ENCODE measurements around the gene DHX15. TPM values are rescaled to one million over a fixed set of nuclear protein-coding genes. Genes with fewer than 3 reads are reported as not detected.

The DHX15 gene
- total and polyA plus RNA-seq, 2 of the 13 experiments (the other 11 are each of a cell fraction or from before 2014, with no cell fraction given), result 92.9 to 165 TPM

- BruUV-seq (replicated peaks), result no TSS peak
Measured at GRCh38 chr4:24625091-24625490, 40.7 kb upstream of the DHX15 start.

GRCh38 chr4:24624381-24624780 is 40.0 kb upstream of the DHX15 start:
- Histone ChIP-seq H4K20me1 (ENCODE audit: insufficient read depth, low read length) (no peaks in the 10 kb centered on the region), H3K4me1 (ENCODE audit: insufficient read depth, low read length) (no peaks in the 10 kb centered on the region), H3K27ac (ENCODE audit: extremely low read length, insufficient read depth, low read length) (no peak overlapping the region), H3K4me3 (replicated peaks in 1 of 3; ENCODE audit: insufficient read depth in 1 of 3, low read depth in 2 of 3, low read length in 3 of 3) (no peak overlapping the region), H3K4me2 (ENCODE audit: low read depth, low read length) (no peak overlapping the region), H3K36me3 (replicated peaks in 1 of 2; ENCODE audit: control insufficient read depth in 1 of 2, insufficient read depth in 2 of 2, low read length in 2 of 2) (no peaks in the 10 kb centered on the region), H3K9me3 (ENCODE audit: low read length) (0 out of 2 replicates have a peak, but pooled peaks cover 11% of the 10 kb centered on the region), H2AFZ (ENCODE audit: low read length) (no peak overlapping the region), H3K9ac (ENCODE audit: insufficient read depth, low read depth, low read length) (no peak overlapping the region), H3K79me2 (ENCODE audit: insufficient read depth, low read length) (no peaks in the 10 kb centered on the region), H3K27me3 (ENCODE audit: control insufficient read depth in 1 of 2, insufficient read depth in 2 of 2, low read length in 2 of 2) (no peaks in the 10 kb centered on the region)
- ChIA-PET CTCF (ENCODE audit: low intra/inter-chr PET ratio, low total read pairs) (no interaction called here), POLR2A (no interaction called here)
- ATAC-seq (no peak), DNase-seq (ENCODE audit: low spot score) (no peak), FAIRE-seq (no peak)
- in situ Hi-C loops (cut with HindIII; ENCODE audit: extremely low pct_ligation_motif_present, low pct_unique_long_range_greater_than_20kb) (no loop called here), intact Hi-C loops (cut with micrococcal nuclease; ENCODE audit: unreplicated experiment) (no loop called here)
- BruUV-seq (replicated peaks), result no TSS peak
- WGBS (ENCODE audit: low lambda C conversion rate), result 4% methylated on average over 1 of the region's 1 CpG
- TF ChIP-seq RFX5 (IDR thresholded peaks at IDR 0.05; ENCODE audit: low read depth, low read length) (no peak), ZNF3 (CRISPR knock-in tag; IDR thresholded peaks at IDR 0.05) (no peak)

More at GRCh38 chr4:24625091-24625490, 40.7 kb upstream of the DHX15 start:
- no peaks in the 10 kb centered on the region for H3K36me3 ChIP-seq (replicated peaks in 1 of 2; ENCODE audit: control insufficient read depth in 1 of 2, insufficient read depth in 2 of 2, low read length in 2 of 2)
- no peaks in the 10 kb centered on the region for H3K4me1 ChIP-seq (ENCODE audit: insufficient read depth, low read length)
- 0% methylated on average over 2 of the region's 2 CpGs for WGBS (ENCODE audit: low lambda C conversion rate)
- FAIRE-seq (no peak), ATAC-seq (no peak), DNase-seq (ENCODE audit: low spot score) (peak; percentile 16)
- H3K9me3 ChIP-seq (ENCODE audit: low read length), result 0 out of 2 replicates have a peak, but pooled peaks cover 6% of the 10 kb centered on the region
- H4K20me1 ChIP-seq (ENCODE audit: insufficient read depth, low read length), result no peaks in the 10 kb centered on the region
- no peak overlapping the region for H2AFZ ChIP-seq (ENCODE audit: low read length)
- TF ChIP-seq MAFF (IDR thresholded peaks at IDR 0.05; ENCODE audit: low read depth, low read length), result no peak
- H3K9ac ChIP-seq (ENCODE audit: insufficient read depth, low read depth, low read length), result no peak overlapping the region
- H3K4me3 ChIP-seq (replicated peaks in 1 of 3; ENCODE audit: insufficient read depth in 1 of 3, low read depth in 2 of 3, low read length in 3 of 3), result no peak overlapping the region
- no peak overlapping the region for H3K4me2 ChIP-seq (ENCODE audit: low read depth, low read length)
- no peaks in the 10 kb centered on the region for H3K79me2 ChIP-seq (ENCODE audit: insufficient read depth, low read length)
- no peak overlapping the region for H3K27ac ChIP-seq (ENCODE audit: extremely low read length, insufficient read depth, low read length)
- intact Hi-C loops (cut with micrococcal nuclease; ENCODE audit: unreplicated experiment), result no loop called here
- no peaks in the 10 kb centered on the region for H3K27me3 ChIP-seq (ENCODE audit: control insufficient read depth in 1 of 2, insufficient read depth in 2 of 2, low read length in 2 of 2)
- POLR2A ChIA-PET, result no interaction called here
- CTCF ChIA-PET (ENCODE audit: low intra/inter-chr PET ratio, low total read pairs), result no interaction called here
- in situ Hi-C loops (cut with HindIII; ENCODE audit: extremely low pct_ligation_motif_present, low pct_unique_long_range_greater_than_20kb), result no loop called here

Measured in HepG2 (cell line).